Dermis microvascular lymphatic vessel endothelial cell (primary cell): ENCODE results near the gene PLIN5. TPM values are rescaled to one million over a fixed set of nuclear protein-coding genes. Genes with fewer than 3 reads are reported as not detected.

Source experiments
- DNase-seq, 2 donors: peaks; one replicate each; pipeline versions ENCODE4 v3.0.0 to v3.0.0-alpha.2; 2010; ENCODE audit warnings: low read depth in 2 of 2
- total RNA-seq: library from RNA; depleted of rRNA; stranded (reverse); fragments of >200 nt; gene quantifications from 2 replicates; pipeline ENCODE4 v1.2.1, GENCODE V29; 2014

Gene PLIN5
- total RNA-seq, 1 donor from 2014 or later = 3.5 TPM

GRCh38 chr19:4505570-4506448 is 29.2 kb downstream of the PLIN5 start:
- no peak for DNase-seq

DNA sequence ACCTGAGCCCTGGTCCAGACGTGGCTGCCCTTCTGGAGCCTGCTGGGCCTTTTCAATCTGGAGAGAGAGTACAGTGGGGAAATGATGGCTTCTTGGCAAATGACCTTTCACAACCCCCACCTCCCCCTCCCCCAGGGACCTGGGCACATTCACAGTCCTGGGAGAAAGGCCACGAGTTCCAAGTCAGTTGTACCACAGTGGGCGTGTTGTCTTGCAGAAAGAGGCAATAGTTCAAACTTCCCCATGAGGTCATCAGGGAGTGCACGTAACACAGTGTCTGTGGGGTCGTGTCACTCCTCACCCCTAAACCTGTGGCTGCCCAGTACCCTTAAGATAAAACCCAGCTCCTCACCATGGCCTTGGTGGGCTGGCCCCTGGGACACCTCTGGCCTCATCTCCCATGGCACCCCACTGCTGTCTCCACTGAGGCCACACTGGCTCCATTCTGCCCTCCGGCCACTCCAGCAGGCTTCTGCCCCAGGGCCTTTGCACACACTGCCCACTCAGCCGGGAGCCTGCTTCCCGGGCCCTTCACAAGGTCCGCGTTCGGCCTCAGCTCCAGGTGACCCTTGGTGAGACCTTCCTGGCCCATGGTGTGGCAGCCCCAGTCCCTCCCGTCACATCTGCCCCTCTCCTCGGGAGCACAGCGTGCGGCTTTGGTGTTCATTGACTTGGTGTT is 30.0 kb downstream of the PLIN5 start:
- no peak for DNase-seq

DNA sequence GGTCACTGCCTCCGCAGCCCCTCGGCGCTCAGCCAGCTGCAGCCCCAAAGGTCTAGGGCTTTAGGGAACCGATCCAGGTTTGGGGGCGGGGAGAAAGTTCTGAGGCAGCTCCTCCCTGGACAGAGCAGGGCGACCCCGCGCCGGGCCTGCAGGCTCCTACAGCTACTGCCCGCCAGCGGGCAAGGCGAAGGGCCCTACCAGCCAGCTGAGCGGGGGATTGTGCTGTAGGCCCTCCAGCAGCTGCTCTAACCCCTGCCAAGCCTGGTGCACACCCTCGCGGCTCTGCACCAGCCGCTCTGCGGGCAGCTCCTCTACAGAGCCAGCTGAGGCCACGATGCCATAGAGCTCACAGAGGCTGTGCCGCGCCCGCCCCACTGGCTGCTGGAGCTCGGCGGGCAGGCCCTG is 30.7 kb downstream of the PLIN5 start:
- no peak for DNase-seq

- no peak for DNase-seq
Observed at GRCh38 chr19:4503825-4504170, 31.2 kb downstream of the PLIN5 start.

DNA sequence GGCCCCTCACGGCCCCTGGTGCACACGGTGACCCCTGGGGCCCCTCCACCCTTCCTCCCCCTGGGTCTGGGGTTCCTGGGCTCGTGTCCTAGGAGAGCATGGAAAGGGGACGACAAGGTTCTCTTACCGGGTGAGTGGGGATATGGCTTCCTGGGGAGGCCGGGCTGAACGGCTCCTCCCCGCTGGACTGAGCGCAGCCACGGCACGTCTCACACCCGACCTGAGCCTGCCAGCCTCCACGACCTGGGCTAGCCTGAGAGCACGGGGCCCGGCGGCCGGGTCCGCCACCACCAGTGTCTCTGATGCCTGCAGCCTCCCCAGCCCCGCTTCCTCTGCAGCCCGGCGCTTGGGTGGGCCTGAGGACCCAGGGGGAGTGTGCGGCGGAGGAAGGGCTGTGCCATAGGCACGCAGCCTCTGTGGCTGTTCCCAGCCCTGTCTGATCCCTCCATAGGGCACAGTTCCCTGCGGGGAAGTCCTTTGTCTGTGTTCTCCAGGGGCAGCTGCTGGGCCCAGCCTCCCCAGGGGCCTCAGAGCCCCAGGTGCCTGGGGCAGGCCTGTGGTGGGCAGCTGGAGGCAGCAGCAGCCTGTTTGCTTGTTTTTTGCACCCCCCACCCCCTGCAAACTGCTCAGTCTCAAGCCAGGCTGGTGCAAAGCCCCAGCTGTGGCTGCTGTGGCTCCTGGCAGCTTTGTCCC is 31.7 kb downstream of the PLIN5 start:
- no peak for DNase-seq

DNA sequence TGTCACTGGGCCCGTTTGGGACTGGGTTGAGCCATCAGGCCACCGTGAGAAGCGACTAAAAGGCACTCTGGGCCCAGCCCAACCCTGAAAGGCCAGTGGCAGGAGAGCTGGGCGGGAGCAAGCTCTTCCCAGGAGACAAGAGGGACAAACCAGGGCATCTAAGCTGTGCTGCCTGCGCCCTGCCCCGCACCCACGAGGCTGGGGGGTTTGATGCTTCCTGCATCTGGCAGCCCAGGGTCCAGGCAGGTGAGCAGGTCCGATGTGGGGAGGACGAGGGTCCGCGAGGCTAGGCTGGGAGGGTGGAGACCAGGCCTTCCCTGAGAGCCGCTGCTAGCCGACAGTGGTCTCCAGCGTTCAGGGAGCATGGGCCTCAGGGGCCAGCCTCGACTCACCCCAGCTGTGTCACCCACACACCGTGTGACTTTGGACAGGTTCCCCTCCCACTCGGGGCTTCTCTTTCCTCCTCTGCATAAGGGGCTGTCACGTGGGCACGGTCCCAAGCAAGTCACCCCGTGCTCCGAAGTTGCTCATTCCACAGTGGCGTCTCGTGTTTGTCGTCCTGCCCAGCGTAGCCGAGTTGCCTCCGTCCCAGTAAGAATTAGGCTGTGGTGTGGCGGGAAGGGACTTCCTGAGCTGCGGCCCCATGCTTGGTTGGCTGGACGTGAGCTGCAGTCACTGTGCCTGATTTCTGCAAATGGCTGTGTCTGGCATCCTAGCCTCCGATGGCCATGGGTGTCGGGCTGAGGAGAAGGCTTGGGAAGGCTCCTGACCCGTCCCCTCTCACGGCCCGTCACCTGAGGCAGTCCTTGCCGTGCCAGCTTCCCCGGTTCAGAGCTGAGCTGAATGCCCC is 32.5 kb downstream of the PLIN5 start:
- no peak for DNase-seq

- DNase-seq = no peak
Observed at GRCh38 chr19:4501691-4502090, 33.3 kb downstream of the PLIN5 start.

GRCh38 chr19:4500841-4501591 is 34.0 kb downstream of the PLIN5 start:
- no peak for DNase-seq

- no peak for DNase-seq
Observed at GRCh38 chr19:4499855-4500254, 35.2 kb downstream of the PLIN5 start.

DNA sequence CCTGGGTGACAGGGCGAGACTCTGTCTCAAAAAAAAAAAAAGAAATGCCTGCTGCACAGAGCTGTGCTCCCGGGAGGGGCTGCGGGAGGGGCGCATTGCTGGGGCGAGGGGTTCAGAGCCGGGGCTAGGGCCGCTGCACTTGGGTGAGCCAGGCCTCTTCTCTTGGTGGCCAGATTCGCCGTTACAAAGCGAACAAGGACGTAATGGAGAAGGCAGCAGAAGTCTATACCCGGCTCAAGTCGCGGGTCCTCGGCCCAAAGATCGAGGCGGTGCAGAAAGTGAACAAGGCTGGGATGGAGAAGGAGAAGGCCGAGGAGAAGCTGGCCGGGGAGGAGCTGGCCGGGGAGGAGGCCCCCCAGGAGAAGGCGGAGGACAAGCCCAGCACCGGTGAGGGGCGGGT is 35.7 kb downstream of the PLIN5 start:
- DNase-seq = no peak

DNA sequence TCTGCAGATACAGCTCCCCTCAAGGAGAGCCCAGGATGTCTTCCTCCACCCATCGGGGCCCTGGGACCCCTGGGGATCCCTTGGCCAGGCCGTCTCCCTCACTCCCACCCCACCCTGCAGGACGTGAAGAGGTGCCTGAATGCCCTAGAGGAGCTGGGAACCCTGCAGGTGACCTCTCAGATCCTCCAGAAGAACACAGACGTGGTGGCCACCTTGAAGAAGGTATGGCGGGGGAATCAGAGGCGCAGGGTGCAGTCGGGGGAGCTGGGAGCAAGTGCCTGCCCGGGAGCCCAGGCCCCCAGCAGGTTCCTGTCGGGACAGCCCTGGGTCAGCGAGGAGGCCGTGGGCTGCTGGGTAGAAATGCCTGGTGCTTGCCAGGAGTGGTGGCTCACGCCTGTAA is 36.3 kb downstream of the PLIN5 start:
- no peak for DNase-seq

GRCh38 chr19:4497770-4498389 is 37.1 kb downstream of the PLIN5 start:
- no peak for DNase-seq

DNA sequence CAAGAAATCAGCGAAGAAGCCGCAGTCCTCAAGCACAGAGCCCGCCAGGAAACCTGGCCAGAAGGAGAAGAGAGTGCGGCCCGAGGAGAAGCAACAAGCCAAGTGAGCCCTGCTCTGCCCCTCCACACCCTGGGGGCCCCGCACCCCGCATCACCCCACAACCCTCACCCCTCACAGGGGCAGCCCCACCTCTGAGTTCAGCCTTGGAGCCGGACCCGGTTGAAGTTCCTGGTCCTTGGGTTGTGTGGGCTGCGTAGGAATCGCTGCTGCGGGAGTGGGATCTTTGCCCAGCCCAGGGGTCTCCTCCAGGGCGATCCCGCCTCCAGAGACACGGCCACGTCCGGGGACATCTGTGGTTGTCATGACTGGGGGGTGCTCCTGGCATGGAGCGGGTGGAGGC is 38.7 kb downstream of the PLIN5 start:
- DNase-seq = no peak

DNA sequence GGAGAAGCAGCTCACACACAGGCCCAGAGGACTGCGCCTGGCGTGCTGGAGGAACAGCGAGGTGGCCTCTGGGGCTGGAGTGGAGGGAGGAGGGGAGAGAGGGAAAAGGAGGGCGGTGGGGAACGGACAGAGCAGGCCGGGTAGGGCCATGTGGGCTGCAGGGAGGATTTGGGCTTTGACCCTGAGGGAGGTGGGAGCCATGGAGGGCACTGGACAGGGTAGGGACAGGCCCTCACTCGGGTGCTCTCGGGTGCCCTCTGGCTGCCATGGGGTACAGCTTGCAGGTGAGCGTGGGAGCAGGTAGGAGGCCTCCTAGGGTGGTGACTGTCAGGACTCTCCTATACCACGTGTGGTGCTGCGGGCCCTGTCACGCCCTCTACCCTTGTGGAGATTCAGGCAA is 39.6 kb downstream of the PLIN5 start:
- no peak for DNase-seq

- no peak for DNase-seq
Observed at GRCh38 chr19:4494691-4495064, 40.3 kb downstream of the PLIN5 start.

DNA sequence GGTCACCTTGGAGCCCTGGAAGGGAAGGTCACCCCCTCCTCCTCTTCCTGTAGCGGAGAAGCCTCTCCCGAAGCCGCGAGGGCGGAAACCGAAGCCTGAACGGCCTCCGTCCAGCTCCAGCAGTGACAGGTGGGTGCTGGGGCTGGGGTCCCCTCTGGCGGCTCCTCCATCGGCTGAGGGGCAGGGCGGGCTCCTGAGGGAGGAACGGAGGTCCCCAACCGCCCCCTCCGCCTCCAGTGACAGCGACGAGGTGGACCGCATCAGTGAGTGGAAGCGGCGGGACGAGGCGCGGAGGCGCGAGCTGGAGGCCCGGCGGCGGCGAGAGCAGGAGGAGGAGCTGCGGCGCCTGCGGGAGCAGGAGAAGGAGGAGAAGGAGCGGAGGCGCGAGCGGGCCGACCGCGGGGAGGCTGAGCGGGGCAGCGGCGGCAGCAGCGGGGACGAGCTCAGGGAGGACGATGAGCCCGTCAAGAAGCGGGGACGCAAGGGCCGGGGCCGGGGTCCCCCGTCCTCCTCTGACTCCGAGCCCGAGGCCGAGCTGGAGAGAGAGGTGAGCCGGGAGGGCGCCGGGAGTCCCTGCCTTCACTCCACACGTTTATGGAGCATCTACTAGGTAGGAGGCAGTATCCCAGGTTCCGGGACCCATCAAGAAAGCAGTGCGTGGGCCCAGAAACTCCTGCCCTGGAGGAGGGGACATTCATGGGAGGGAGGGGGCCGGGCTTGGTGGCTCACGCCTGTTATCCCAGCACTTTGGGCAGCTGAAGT is 40.9 kb downstream of the PLIN5 start:
- DNase-seq = no peak

DNA sequence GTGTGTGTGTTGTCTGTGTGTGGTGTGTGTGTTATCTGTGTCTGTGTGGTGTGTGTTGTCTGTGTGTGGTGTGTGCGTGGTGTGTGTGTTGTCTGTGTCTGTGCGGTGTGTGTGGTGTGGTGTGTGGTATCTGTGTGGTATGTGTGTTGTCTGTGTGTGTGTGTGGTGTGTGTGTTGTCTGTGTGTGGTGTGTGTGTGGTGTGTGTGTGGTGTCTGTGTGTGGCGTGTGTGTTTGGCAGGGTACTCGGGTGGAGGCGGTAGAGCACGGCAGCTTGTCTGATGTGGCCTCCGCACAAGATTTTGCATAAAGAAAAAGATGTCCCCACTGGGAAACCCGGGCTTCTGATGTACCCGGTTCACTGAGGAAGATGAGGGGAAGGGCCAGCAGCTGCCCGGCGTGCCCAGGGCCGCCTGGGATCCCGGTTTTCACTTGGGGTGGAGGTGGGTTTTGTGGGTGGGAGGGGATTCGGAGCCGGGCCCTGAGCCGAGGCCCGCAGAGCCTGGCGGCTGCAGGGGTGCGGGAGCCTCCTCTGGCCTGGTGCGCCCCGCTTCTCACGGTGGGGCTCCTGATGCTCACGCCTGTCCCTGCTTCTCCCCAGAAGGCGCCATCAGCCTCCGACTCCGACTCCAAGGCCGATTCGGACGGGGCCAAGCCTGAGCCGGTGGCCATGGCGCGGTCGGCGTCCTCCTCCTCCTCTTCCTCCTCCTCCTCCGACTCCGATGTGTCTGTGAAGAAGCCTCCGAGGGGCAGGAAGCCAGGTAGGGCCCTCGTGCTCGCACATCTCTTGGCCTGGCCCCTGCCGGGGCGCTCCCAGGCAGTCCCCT is 41.7 kb downstream of the PLIN5 start:
- no peak for DNase-seq

DNA sequence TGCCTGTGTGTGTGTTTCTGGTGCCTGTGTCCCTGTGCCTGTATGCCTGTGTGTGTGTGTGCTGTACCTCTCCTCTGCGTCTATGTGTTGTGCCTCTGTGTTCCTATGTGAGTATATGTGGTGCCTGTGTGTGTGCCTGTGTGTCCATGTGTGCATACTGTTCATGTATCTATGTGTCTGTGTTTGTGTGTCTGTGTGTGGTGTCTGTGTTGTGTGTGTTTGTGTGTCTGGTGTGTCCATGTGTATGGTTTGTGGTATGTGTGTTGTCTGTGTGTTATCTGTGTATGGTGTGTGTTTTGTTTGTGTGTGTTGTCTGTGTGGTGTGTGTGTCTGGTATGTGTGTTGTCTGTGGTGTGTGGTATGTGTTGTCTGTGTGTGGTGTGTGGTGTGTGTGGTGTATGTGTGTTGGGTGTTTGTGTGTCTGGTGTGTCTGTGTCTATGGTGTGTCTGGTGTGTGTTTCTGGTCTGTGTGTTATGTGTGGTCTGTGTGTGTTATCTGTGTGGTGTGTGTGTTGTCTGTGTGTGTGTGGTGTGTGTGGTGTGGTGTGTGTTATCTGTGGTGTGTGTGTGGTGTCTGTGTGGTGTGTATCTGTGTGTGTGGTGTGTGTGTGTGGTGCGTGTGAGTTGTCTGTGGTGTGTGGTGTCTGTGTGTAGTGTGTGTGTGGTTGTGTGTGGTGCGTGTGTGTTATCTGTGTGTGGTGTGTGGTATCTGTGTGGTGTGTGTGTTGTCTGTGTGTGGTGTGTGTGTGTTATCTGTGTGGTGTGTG is 42.5 kb downstream of the PLIN5 start:
- DNase-seq = no peak
